Prostate gland (tissue), 2 donors: ENCODE results near the gene NEK1.

ENCODE experiments used
- CTCF ChIP-seq, 4 experiments: fragments of 200-600 bp in 2 of 4; fragments of 450-650 bp in 2 of 4; sonication (generic) in 2 of 4; IDR thresholded peaks; 1 replicate in 3 of 4; 2 replicates in 1 of 4; pipeline ENCODE4 v1.5.1; 2016 to 2019; ENCODE audit warnings: antibody characterized with exemption in 4 of 4, mild to moderate bottlenecking in 2 of 4, moderate library complexity in 2 of 4
- POLR2A ChIP-seq: fragments of 450-650 bp; IDR thresholded peaks from one replicate; pipeline ENCODE4 v1.6.1; 2016; ENCODE audit warnings: antibody characterized with exemption, mild to moderate bottlenecking

GRCh38 chr4:169369634-169370033, 242.7 kb downstream of the NEK1 start:
- no peak for TF ChIP-seq POLR2A
- TF ChIP-seq CTCF (IDR thresholded peaks at IDR 0.05) = no peak
